MCF 10A (cell line): ENCODE results near the gene ATP1B2. TPM values are rescaled to one million over a fixed set of nuclear protein-coding genes. Genes with fewer than 3 reads are reported as not detected.

Experiments
- BruUV-seq: library from RNA; stranded (reverse); fragments of 400-500 nt; replicated peaks from 2 replicates; lab custom pipeline; 2021; lab: Mats Ljungman, UMichigan
- CTCF ChIA-PET: fragments of 300-600 bp; sonication (Branson Sonifier 250); formaldehyde crosslinking; extraction: SDS; loops from one replicate; lab custom pipeline; 2021; ENCODE audit warnings: antibody characterized with exemption, inconsistent platforms; lab: Yijun Ruan, JAX
- POLR2A ChIA-PET: fragments of 300-600, 350-650 bp; sonication (Branson Sonifier 250); formaldehyde crosslinking; extraction: SDS; loops from one replicate; lab custom pipeline; 2020; ENCODE audit warnings: antibody characterized with exemption, inconsistent platforms; lab: Yijun Ruan, JAX
- DNase-seq: peaks from one replicate; pipeline ENCODE4 v3.0.0-alpha.2; 2018; ENCODE audit not compliant: unreplicated experiment
- H3K27ac Mint-ChIP-seq: one replicate; pipeline ENCODE4 v1.8.0; 2022; ENCODE audit warnings: mild to moderate bottlenecking, low read depth, mixed read lengths; ENCODE audit not compliant: unreplicated experiment
- H3K27me3 Mint-ChIP-seq: one replicate; pipeline ENCODE4 v1.8.0; 2022; ENCODE audit warnings: mixed read lengths; ENCODE audit not compliant: insufficient read depth, unreplicated experiment
- H3K36me3 Mint-ChIP-seq: one replicate; pipeline ENCODE4 v1.8.0; 2022; ENCODE audit warnings: mild to moderate bottlenecking, moderate library complexity, mixed read lengths; ENCODE audit not compliant: insufficient read depth, unreplicated experiment
- H3K4me1 Mint-ChIP-seq: one replicate; pipeline ENCODE4 v1.8.0; 2022; ENCODE audit warnings: mixed read lengths; ENCODE audit not compliant: insufficient read depth, unreplicated experiment
- H3K4me3 Mint-ChIP-seq: one replicate; pipeline ENCODE4 v1.8.0; 2022; ENCODE audit warnings: mild to moderate bottlenecking, moderate library complexity, mixed read lengths; ENCODE audit not compliant: unreplicated experiment
- H3K9me3 Mint-ChIP-seq: one replicate; pipeline ENCODE4 v1.8.0; 2022; ENCODE audit warnings: mixed read lengths; ENCODE audit not compliant: unreplicated experiment
- intact Hi-C: fragments of 100-400 bp; cut with micrococcal nuclease; formaldehyde crosslinking; loops from 2 replicates; pipeline ENCODE4 v1.14.1; 2022
- total RNA-seq: library from RNA; stranded (reverse); gene quantifications from 2 replicates; pipeline ENCODE4 v1.2.3, GENCODE V29; 2022
- TF ChIP-seq, protein P1 (sequence below): fragments of 200-600 bp; IDR thresholded peaks from one replicate; pipeline ENCODE4 v1.8.0; 2022; ENCODE audit warnings: antibody characterized with exemption, mild to moderate bottlenecking; ENCODE audit not compliant: unreplicated experiment

The ATP1B2 gene
- total RNA-seq, 1 experiment from 2014 or later = not detected

DNA sequence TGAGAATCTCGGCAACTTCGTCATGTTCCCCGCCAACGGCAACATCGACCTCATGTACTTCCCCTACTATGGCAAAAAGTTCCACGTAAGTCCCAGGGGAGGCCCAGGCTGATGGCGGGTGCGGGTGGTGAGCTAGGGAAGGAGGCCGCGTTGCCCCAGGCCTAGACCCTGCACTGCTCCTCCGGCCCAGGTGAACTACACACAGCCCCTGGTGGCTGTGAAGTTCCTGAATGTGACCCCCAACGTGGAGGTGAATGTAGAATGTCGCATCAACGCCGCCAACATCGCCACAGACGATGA, 4.8 kb downstream of the ATP1B2 start:
- Mint-ChIP-seq H3K27ac (no peak overlapping the region), H3K36me3 (peaks cover 5% of the 10 kb centered on the region), H3K27me3 (peaks cover 66% of the 10 kb centered on the region), H3K4me1 (peaks cover 13% of the 10 kb centered on the region), H3K9me3 (no peaks in the 10 kb centered on the region), H3K4me3 (no peak overlapping the region)
- BruUV-seq = no TSS peak
- TF ChIP-seq, protein P1, sequence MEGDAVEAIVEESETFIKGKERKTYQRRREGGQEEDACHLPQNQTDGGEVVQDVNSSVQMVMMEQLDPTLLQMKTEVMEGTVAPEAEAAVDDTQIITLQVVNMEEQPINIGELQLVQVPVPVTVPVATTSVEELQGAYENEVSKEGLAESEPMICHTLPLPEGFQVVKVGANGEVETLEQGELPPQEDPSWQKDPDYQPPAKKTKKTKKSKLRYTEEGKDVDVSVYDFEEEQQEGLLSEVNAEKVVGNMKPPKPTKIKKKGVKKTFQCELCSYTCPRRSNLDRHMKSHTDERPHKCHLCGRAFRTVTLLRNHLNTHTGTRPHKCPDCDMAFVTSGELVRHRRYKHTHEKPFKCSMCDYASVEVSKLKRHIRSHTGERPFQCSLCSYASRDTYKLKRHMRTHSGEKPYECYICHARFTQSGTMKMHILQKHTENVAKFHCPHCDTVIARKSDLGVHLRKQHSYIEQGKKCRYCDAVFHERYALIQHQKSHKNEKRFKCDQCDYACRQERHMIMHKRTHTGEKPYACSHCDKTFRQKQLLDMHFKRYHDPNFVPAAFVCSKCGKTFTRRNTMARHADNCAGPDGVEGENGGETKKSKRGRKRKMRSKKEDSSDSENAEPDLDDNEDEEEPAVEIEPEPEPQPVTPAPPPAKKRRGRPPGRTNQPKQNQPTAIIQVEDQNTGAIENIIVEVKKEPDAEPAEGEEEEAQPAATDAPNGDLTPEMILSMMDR = no peak
- intact Hi-C loops = no loop called here
- no peak for DNase-seq
- ChIA-PET CTCF (no interaction called here), POLR2A (no interaction called here)

DNA sequence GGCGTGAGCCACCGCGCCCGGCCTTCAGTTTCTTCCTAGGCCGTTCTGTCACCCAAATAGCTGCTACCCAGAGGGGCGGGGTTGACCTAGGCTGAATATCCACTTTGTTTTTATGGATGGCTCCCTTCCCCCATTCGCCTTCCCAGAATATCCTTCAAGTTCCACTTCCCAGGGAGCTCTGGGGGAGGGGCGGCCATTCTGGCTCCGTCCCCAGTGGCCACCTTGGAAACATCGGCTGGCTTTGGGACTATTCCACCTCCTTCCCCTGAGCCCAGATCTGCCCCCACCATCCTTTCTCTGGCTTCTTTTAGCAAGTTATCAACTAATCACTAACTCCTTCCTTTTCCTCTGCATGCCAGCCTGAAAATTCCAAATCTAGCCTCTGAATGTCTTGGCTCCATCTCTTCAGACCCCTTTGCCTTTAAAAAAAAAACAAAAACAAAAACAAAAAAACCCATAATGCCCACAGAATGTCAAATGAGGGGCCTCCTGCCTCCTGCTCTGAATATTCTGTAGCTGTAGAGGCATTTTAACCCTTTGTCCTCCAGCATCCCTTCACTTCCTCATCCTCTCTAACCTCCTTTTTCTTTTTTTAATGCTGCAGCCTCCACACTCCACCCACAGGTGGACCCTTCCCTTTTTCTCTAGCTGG, 6.4 kb downstream of the ATP1B2 start:
- intact Hi-C loops = no loop called here
- BruUV-seq = no TSS peak
- H3K36me3 Mint-ChIP-seq = no peaks in the 10 kb centered on the region
- peaks cover 50% of the 10 kb centered on the region for H3K27me3 Mint-ChIP-seq
- no peak for DNase-seq
- H3K4me1 Mint-ChIP-seq = peaks cover 6% of the 10 kb centered on the region
- H3K27ac Mint-ChIP-seq = no peak overlapping the region
- H3K9me3 Mint-ChIP-seq = no peaks in the 10 kb centered on the region
- TF ChIP-seq, protein P1 = no peak
- ChIA-PET CTCF (interaction anchor here (0.6 to 1.6 kb wide), 4 partner anchors 10 to 31 kb away, joined by 3 to 4 read pairs (median 4); no protein-coding TSS in a partner anchor), POLR2A (interaction anchor here (1.8 kb wide), 1 partner anchor 29 kb away, joined by 5 read pairs; no protein-coding TSS in a partner anchor)
- no peak overlapping the region for H3K4me3 Mint-ChIP-seq

DNA sequence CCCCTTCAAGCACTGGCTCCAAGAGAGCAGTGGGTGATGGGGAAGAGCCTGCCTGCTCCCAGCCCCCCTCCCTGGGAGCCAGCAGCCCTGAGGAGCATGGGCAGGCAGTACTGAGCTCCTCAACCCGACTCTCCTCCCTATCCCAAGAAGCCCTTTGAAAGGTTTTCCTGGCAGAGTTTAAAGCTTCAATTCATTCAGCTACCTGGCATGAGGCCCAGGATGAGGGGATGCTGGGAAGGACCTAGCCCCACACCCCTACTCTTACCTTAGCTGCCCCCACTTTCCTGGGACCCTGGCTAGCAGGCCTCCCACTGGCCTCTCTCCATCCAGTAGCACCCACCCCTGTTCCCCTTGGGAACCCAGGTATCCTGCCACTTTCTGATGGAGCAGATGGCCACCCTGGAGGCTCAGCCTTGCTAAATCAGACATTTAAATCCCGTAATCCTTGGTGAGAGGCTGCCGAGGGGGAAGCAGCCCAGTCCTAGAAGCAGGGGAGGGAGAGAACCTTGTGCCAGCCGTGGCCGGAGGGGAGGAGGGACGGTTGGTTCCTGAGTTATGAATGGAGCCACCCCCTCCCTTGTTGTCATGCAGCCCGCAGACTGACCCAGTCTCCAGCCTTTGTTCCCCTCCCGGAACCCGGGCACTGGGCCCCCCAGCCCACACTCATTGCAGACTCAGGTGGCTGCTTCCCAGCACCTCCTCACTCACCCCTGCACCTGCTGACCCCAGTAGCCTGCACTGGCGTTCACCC, 17.1 kb downstream of the ATP1B2 start:
- CTCF ChIA-PET = interaction anchor here (0.6 to 1.4 kb wide), 5 partner anchors 8 to 77 kb away, joined by 3 to 4 read pairs (median 3); partner anchors contain the start of gene SAT2
- Mint-ChIP-seq H3K36me3 (peaks cover 50% of the 10 kb centered on the region), H3K4me3 (no peak overlapping the region), H3K4me1 (no peaks in the 10 kb centered on the region), H3K27ac (no peak overlapping the region), H3K9me3 (no peaks in the 10 kb centered on the region), H3K27me3 (no peaks in the 10 kb centered on the region)
- BruUV-seq = no TSS peak
- TF ChIP-seq, protein P1 = no peak
- POLR2A ChIA-PET = interaction anchor here (0.6 to 1.4 kb wide), 2 partner anchors 8 to 543 kb away, joined by 3 to 4 read pairs; no protein-coding TSS in a partner anchor
- intact Hi-C loops = no loop called here
- DNase-seq = no peak

DNA sequence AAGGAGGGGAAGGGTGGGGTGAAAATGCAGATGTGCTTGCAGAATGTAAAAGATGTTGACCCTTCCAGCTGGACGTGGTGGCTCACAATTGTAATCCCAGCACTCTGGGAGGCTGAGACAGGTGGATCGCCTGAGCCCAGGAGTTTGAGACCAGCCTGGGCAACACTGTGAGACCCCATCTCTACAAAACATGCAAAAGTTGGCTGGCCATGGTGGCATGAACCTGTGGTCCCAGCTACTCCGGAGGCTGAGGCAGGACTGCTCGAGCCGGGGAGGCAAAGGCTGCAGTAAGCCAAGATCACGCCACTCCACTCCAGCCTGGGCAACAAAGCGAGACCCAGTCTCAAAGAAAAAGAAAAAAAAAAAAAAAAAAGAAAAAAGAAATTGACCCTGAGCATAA, 17.8 kb downstream of the ATP1B2 start:
- TF ChIP-seq, protein P1 = no peak
- no peak overlapping the region for H3K4me3 Mint-ChIP-seq
- H3K36me3 Mint-ChIP-seq = peaks cover 57% of the 10 kb centered on the region
- POLR2A ChIA-PET = no interaction called here
- no peaks in the 10 kb centered on the region for H3K27me3 Mint-ChIP-seq
- CTCF ChIA-PET = interaction anchor here (0.6 to 0.8 kb wide), 2 partner anchors 9 to 67 kb away, joined by 3 read pairs; no protein-coding TSS in a partner anchor
- no peaks in the 10 kb centered on the region for H3K4me1 Mint-ChIP-seq
- H3K9me3 Mint-ChIP-seq = peaks cover under 1% of the 10 kb centered on the region
- no TSS peak for BruUV-seq
- H3K27ac Mint-ChIP-seq = no peak overlapping the region
- no peak for DNase-seq
- intact Hi-C loops = no loop called here
